ENCODE measurements around the gene ABCG8.
"Not testable (repeated sequence)": the region's sequence is repeated elsewhere in the genome, so short reads cannot be mapped to it uniquely, and the experiment has no call there.

Gene ABCG8

GRCh38 chr2:43898838-43899346, 60.1 kb downstream of the ABCG8 start:
- H3K4me1 Mint-ChIP-seq: no peaks in the 10 kb centered on the region
- no peaks in the 10 kb centered on the region for H3K27me3 Mint-ChIP-seq (ENCODE audit: low read depth)
- TF ChIP-seq, protein P1, sequence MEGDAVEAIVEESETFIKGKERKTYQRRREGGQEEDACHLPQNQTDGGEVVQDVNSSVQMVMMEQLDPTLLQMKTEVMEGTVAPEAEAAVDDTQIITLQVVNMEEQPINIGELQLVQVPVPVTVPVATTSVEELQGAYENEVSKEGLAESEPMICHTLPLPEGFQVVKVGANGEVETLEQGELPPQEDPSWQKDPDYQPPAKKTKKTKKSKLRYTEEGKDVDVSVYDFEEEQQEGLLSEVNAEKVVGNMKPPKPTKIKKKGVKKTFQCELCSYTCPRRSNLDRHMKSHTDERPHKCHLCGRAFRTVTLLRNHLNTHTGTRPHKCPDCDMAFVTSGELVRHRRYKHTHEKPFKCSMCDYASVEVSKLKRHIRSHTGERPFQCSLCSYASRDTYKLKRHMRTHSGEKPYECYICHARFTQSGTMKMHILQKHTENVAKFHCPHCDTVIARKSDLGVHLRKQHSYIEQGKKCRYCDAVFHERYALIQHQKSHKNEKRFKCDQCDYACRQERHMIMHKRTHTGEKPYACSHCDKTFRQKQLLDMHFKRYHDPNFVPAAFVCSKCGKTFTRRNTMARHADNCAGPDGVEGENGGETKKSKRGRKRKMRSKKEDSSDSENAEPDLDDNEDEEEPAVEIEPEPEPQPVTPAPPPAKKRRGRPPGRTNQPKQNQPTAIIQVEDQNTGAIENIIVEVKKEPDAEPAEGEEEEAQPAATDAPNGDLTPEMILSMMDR (IDR thresholded peaks at IDR 0.05; ENCODE audit: unreplicated experiment in 3 of 3): no peak
- H3K9me3 Mint-ChIP-seq: no peaks in the 10 kb centered on the region
- no peak overlapping the region for H3K4me3 Mint-ChIP-seq
- peaks cover 48% of the 10 kb centered on the region for H3K36me3 Mint-ChIP-seq (ENCODE audit: low read depth)
- H3K27ac Mint-ChIP-seq: no peak overlapping the region

- Mint-ChIP-seq H3K36me3 (ENCODE audit: low read depth) (peaks cover 46% of the 10 kb centered on the region), H3K4me3 (no peak overlapping the region), H3K27me3 (ENCODE audit: low read depth) (no peaks in the 10 kb centered on the region), H3K9me3 (no peaks in the 10 kb centered on the region), H3K4me1 (no peaks in the 10 kb centered on the region), H3K27ac (no peak overlapping the region)
- TF ChIP-seq, protein P1 (IDR thresholded peaks at IDR 0.05; ENCODE audit: unreplicated experiment in 3 of 3): no peak
Observed at GRCh38 chr2:43899589-43899988, 60.8 kb downstream of the ABCG8 start.

- Mint-ChIP-seq H3K27ac (no peak overlapping the region), H3K4me3 (no peak overlapping the region), H3K27me3 (ENCODE audit: low read depth) (no peaks in the 10 kb centered on the region), H3K36me3 (ENCODE audit: low read depth) (peaks cover 53% of the 10 kb centered on the region), H3K4me1 (no peaks in the 10 kb centered on the region), H3K9me3 (no peaks in the 10 kb centered on the region)
- TF ChIP-seq, protein P1 (IDR thresholded peaks at IDR 0.05; ENCODE audit: unreplicated experiment in 3 of 3): no peak
Observed at GRCh38 chr2:43905371-43905803, 66.6 kb downstream of the ABCG8 start.

- Mint-ChIP-seq H3K4me3 (no peak overlapping the region), H3K36me3 (ENCODE audit: low read depth) (peaks cover 49% of the 10 kb centered on the region), H3K27ac (no peak overlapping the region), H3K9me3 (no peaks in the 10 kb centered on the region), H3K27me3 (ENCODE audit: low read depth) (no peaks in the 10 kb centered on the region), H3K4me1 (no peaks in the 10 kb centered on the region)
- TF ChIP-seq, protein P1 (IDR thresholded peaks at IDR 0.05; ENCODE audit: unreplicated experiment in 3 of 3): no peak
Observed at GRCh38 chr2:43905871-43906270, 67.1 kb downstream of the ABCG8 start.

DNA sequence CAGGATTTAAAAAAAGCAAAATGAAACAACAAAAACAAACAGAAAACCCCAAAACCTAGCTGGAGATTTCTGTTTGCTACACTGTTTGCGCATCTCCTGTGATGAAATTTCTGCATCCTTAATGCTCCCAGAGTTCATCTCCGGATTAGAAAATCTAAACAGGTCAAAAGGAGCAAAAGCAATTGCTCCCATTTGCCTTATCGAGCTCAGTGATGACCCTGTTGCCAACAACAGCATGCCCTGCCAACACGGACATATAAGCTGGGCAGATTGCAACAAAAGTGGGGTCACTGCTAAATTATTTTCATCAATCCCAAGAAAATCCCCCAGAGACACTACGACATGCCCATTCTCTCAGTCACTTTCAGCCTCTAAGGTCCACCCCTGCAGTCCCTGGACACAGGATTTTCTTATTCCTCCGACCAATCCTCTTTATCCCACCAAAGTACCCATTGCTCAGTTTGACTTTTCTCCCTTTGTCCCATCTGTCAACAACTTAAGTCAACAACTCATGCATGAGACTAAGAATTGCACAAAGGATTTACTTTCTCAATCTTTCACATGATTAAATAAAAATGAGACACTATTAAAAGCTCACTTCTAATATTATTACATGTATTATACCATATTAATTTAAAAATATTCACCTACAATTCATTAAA, 67.8 kb downstream of the ABCG8 start:
- no peak overlapping the region for H3K27ac Mint-ChIP-seq
- peaks cover 53% of the 10 kb centered on the region for H3K36me3 Mint-ChIP-seq (ENCODE audit: low read depth)
- TF ChIP-seq, protein P1 (IDR thresholded peaks at IDR 0.05; ENCODE audit: unreplicated experiment in 3 of 3): no peak
- no peaks in the 10 kb centered on the region for H3K9me3 Mint-ChIP-seq
- no peak overlapping the region for H3K4me3 Mint-ChIP-seq
- H3K4me1 Mint-ChIP-seq: no peaks in the 10 kb centered on the region
- H3K27me3 Mint-ChIP-seq (ENCODE audit: low read depth): no peaks in the 10 kb centered on the region

- H3K27ac Mint-ChIP-seq, H3K4me1 Mint-ChIP-seq, H3K4me3 Mint-ChIP-seq: not testable (repeated sequence)
Observed at GRCh38 chr2:43911136-43911790, 72.5 kb downstream of the ABCG8 start.

More at GRCh38 chr2:43911136-43911790, 72.5 kb downstream of the ABCG8 start:
- H3K36me3 Mint-ChIP-seq (ENCODE audit: low read depth): peaks cover 67% of the 10 kb centered on the region
- not testable (repeated sequence) for H3K9me3 Mint-ChIP-seq; H3K27me3 Mint-ChIP-seq (ENCODE audit: low read depth)
